Stimulated activated CD8-positive, alpha-beta memory T cell treated with anti-CD3 and anti-CD28 coated beads, Interleukin-2, amount 100 ng/mL, for 48 hours (primary cell): ENCODE data around the gene LAMTOR3.

Experiments
- DNase-seq, 2 donors: peaks; one replicate each; pipeline ENCODE4 v3.0.0-alpha.2; 2020; ENCODE audit warnings: low read depth in 2 of 2

LAMTOR3 gene

DNA sequence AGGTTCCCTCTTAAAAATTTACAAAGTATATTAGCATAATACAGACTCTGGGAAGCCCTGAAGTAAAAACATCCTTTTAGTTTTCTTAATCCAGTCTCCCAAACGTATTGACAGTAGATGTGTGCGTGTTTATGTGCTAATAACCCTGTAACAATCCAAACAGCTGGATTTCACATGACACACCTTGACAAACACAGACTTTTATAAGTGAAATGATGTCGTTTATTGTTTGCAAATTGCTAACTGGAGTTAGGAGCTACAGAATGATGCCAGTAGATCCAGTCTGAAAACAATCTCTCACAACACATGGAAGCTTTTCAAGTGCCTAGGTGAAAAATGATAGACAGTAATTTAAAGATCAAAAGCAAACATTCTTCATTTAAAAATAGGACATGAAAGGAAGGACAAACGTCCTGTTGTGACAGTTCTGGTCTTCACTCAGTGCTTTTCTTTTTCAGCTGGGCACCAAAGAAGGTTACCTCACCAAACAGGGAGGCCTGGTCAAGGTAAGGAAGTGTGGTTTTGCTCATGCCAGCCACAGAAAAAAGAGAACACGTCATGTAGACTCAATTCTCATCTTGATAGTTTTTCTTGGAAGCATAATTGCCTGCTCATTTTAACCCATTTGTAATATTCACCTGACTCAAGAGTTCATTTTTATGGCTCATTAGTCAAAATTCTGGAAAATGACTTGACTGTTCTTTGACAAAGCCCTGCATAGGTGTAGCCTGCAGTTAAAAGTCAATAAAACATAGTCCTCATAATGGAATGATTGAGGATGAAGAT lies 32.9 kb downstream of the LAMTOR3 start:
- no peak for DNase-seq

DNA sequence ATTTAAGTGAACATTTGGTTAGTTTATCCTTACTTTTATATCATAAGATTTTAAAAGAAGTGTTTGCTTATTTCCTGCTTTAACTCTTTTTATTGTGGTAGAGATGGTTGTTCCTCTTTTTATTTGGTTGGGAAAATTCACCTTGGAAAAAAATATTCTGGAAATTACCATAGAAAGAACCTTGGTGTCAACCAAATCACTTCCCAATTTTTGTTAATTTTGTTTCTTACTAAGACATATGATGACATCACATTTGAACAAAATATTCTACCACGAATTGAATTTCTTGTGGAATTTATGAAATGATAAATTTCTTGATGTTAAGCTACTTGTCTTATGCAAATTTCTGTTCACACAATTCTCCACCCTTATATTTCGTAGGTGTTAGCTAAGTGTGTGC lies 33.7 kb downstream of the LAMTOR3 start:
- DNase-seq = no peak

DNA sequence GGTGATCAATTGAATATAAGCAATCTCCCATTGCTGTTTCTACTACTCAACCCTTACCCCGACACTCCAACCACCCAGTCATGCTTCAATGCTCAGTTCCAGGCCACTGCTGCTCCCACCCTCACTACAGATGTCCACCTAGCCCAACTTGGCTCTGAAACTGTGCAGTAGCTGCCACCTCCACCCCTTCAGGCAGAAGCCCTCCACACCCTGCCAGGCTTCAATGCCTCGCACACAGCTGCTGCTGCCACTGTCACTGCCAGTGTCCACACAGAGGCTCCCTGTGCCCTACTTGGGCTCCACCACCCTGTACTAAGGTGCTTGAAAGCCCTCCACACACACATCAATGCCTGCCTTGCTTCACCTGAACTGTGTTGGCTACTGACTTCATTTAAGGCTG lies 34.6 kb downstream of the LAMTOR3 start:
- DNase-seq = no peak

DNA sequence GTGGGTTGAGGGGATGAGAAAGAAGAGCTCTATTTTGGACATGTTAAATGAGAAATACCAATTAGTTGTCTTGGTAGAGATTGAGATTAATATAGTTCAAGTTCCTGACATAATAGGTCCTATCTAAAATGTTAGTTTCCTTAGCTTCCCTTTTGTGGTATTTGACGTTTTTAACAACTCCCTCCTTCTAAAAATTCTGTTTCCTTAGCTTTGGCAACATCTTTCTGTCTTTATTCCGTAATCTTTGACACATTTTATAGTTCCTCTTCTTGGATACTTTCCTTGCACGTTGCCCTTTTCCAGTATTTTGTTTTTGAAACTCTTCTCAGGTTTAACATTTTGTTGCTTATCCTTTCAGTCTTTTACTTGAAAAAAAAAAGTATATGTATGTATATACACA lies 36.9 kb downstream of the LAMTOR3 start:
- no peak for DNase-seq

DNA sequence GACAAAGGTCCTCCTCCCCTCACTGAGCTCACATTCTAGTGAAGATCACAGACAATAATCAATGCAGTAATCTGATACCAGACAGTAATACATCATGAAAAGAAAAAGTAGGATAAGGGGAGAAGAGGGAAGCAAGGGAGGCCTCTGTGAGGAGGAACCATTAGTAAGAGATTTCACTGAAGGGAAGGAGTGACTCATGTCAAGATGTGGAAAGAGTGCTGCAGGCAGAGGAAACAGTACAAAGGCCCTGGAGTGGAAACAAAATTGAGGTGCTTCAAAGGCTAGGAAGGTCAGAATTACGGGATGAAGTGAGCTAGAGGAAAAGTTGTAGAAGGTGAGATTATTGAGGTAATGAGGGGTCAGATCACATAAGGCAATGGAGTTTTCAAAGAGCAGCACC lies 38.1 kb downstream of the LAMTOR3 start:
- DNase-seq = no peak

DNA sequence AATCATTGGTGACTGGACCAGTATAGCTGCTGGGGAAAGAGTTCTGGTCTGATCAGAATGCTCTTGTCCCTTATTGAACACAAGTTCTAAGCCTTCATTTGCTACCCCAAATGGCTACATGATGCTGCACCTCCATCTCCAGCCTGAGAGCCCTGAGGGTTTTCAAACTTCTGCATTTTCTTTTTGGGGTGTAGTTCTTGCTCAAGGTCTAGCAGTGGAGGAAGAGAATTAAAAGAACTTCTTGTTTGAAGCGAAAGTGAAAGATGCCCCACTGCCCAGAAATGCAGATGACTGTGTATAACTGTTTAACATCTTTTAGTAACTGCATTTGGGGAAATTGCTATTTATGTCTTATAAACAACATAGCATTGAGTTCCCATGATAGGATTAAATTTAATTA lies 38.5 kb downstream of the LAMTOR3 start:
- no peak for DNase-seq

DNA sequence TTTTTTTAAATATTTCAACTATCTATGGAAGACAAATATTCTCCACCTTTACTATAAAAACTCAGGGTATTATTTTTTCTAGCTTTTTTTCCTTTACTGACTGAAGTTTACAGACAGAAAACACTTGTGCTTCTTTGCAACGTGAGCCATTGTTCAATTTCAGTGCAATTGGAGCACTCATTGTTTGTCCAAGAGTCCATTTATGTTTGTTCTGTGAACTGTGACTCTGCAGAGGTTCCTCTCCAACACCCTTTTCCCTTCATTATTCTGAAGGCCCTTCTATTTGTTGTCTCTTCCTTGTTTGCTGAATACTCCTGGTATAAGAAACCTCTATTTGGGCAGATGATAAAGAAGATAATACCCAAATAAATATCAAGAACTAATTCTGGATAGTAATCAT lies 40.2 kb downstream of the LAMTOR3 start:
- DNase-seq = no peak

DNA sequence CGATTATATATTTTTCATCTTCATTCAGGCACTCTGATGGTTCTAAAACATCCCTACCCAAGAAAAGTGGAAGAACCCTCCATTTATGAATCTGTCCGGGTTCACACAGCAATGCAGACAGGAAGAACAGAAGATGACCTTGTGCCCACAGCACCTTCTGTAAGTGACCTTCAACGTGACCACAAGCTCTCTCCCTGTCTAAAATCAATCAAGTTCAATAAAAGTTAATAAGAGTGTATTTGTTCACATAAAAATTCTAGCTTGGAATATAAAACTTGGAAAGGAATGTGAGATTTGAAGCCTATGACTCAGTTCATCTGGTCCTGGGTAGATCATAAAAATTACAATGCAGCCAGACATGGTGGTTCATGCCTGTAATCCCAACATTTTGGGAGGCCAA lies 41.0 kb downstream of the LAMTOR3 start:
- DNase-seq = no peak

DNA sequence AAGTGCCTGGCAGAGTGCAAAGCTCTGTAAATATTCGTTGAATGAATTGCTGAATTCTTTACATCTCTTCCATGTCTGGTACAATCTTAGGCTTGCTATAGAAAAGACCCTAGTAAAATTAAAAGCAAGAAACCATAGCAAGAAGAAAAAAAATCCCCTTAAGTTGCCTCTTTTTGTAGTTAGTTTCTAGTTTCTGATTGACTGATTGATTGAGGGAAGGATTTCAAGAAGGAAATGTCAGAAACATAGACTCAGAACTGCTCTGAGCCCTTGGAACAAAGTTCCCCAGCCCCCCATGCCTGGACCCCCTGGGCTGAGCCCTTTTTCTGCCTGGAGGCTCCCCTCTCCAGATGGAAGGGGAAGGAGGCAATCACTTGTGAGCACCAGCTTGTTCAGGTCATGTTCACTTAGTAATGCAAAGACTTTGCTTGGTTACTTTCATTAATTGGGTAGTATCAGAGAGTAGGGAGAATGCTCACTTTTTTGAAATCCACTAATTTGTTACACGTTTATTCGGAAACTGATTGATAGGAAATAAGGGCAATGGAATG lies 42.0 kb downstream of the LAMTOR3 start:
- DNase-seq = no peak

DNA sequence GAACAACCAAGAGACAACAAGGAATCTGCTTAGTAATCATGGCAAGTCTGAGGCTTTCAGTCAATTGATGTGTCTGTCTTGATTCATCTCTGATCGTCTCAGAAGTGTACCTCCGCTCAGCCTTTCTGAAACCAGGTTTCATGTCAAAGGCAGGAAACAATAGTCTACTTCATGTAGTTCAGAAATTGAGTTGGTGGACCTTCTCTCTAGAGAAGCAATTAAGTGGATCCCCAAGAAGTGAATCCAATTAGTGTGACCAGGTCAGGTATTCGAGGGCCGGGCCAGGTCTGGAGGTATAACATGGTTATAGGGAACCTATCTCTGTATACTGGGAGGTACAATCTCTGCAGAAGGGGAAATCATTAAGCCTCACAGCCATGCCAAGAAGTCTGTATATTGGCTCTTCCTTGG lies 45.6 kb downstream of the LAMTOR3 start:
- DNase-seq = no peak

DNA sequence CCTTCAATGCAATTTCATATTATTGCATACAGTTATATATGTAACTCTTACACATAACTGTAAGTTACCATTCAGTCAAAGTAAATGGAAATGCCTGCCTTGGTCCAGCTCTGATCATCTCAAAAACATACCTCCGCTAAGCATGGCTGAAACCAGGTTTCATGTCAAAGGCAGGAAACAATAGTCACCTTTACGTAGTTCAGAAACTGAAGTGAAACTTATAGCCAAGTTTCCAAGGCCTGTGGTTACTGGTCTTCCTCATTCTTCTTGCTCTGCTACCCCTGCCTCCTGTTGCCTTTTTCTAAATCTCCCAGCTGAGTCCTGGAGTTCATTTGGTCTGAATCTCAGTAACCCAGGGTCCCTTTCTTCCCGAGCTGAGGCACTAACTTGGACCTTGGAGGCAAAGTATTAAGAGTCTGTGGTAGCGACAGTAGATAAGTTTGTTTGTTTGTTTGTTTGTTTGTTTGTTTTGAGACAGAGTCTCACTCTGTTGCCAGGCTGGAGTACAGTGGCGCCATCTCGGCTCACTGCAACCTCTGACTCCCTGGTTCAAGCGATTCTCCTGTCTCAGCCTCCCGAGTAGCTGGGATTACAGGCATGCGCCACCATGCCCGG lies 46.8 kb downstream of the LAMTOR3 start:
- no peak for DNase-seq

DNA sequence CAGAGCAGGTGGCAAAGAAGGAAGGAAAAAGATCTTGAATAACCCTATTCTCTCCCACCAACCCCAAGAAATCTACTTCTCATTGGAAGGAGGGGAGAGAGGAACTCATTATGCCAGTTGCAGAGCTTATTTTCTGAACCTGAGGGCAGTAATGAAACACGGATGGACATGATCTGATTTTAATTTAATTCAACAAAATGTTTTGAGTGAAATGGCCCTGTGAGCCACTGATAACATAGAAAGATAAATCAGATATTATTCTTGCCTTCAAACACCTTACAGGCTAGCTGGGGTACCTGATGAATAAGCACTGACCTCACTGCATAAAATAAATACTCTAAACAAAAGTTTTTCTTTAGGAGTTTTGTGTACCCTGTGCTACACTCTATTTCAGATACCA lies 47.3 kb downstream of the LAMTOR3 start:
- DNase-seq = no peak

DNA sequence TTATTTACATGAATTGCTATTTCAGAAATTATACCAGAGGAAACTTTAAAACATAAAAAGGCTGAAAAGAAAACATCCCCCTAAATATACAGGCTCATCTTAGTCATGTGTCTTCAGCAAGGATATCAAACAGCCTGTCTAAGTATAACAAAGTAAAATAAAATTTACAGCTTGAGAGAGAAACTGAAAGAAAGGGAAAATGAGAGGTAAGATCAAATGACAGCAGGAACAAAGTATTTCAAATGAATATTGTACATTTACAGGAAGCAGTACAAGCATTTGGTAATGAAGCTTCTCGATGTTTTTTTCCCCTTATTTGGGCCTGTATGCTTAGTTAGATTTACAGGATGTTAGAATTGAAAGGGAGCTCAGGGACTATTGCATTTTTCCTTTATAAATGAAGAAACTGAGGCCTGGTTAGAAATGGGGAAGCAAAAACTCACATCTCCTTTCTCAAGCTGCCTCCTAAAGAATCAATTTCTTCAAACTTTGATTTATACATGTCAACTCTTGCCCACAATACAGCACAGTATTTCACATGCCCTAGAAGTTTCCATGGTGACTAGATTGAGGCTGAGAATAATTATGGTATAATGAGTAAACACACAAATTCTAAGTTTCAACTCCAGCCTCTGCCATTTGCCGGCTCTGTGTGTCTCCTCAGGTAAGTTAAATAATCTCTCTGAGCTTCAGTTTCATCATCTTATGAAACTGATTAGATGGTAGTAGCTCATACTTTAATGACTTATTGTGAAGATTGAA lies 48.3 kb downstream of the LAMTOR3 start:
- DNase-seq = no peak

DNA sequence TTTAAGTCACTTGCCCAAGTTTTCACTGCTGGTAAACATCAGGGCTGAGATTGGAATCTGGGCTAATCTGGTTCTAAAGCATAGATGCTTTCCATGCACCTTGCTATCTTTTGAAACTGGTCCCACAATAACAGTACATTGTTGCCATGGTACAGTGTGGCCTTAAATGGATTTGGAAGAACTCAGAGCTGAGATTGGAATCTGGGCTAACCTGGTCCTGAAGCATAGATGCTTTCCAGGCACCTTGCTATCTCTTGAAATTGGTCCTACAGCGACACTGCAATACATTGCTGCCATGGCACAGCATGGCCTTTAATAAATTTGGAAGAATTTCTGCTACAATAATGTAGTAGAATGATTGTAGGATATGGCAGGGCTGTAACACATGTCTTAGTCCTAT lies 49.0 kb downstream of the LAMTOR3 start:
- DNase-seq = no peak

DNA sequence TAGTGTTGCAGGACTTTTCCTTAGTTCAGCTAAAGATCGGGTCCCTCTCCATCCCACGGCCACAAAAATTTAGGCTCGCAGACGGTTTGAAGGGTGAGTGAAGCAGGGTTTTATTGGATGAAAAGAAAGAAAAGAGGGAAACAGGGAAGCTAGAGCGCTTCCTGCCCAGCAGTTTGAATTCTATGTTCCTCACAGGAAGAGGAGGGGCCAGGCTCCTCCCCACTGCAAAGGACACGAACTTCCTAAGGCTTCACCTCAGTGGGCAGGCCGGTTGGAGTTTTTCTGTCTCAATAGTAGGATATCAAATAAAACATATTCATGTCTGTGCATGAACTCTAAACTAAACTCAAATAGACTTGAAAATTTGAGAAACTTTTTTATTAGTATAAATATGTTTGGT lies 50.2 kb downstream of the LAMTOR3 start:
- no peak for DNase-seq

DNA sequence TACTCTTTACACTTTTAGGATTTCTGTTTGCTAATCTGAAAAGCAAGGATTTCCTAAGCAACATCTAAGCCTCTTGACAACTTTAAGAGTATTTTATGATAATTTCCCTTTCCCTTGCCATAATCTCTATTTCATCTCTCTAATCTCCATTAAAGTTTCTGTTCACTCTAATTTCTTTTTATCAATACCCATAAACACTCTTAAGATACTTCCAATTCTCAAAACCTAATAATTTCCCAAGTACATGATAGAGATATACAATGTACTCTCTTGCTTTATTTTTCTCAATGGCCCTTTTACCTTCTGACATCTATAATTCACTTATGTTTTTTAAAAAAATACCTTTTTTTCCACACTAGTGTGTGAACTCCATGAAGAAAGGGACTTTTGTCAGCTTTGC lies 50.8 kb downstream of the LAMTOR3 start:
- no peak for DNase-seq

DNA sequence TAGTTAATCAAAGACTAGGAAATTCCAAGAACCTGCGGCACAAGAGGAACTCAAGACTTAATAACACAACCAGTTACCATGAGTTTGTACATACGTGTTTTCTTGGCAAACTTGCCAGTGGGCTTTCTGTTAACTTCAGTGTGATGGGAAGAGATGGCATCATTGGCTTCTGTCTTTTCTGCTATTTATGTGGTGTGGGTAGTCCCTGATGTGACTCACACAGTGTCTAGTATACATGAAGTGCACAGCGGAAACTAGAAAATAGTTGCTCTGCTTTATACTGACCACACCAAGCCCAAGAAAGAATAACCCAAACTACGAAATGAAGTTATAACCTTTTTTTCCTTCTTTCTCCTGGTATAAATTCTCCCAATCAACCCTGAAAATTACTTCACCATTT lies 53.1 kb downstream of the LAMTOR3 start:
- no peak for DNase-seq

DNA sequence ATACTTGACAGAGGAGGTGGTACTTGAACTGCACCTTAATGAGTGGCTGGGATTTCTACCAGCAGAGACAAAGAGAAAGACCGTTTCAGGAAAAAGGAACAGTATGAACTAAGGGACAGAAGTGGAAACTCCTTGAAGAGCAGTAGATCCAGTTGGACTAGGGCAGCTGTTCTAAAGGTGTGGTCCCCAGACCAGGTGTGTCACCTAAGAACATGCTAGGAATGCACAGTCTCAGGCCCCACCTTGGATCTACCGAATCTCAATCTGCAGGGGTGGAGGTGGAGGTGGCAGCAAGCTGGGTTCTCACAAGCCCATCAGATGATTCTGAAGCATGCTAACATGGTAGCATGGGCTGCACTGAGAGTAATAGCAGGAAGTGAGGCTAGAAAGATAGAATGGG lies 55.3 kb downstream of the LAMTOR3 start:
- DNase-seq = no peak

DNA sequence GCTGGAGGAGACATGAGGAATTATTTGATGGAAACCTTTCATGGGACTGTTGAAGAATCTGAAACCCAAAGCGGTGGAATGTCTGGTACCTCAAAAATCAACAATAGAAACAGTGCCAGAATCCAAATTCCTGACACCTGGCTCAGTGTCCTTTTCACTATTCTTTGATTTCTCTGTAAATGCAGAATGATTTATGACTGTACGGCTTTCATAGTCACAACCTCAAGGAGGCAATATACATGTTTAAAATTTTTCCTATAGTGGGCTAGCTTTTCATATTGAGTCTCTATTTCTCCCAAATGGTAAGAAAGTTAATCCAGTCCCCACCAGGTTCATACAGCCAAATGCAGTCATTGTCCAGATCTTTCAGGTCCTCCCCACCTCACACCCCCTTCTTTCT lies 58.3 kb downstream of the LAMTOR3 start:
- DNase-seq = no peak

DNA sequence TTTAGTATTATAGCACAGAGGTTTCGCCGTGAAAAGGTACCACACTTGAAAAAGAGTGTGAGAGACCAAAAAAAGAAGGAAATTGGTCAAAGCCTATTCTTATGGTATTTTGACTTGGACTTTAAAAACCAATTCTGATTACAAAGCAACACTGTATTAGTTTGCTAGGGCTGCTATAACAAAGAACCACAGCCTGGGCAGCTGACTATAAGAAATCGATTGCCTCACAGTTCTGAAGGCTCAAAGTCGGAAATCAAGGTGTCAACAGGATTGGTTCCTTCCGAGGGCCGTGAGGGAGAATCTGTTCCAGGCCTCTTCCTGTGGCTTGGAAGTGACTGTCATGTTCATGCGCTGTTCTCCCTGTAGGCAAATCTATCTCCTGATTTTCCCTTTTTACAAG lies 59.7 kb downstream of the LAMTOR3 start:
- no peak for DNase-seq

DNA sequence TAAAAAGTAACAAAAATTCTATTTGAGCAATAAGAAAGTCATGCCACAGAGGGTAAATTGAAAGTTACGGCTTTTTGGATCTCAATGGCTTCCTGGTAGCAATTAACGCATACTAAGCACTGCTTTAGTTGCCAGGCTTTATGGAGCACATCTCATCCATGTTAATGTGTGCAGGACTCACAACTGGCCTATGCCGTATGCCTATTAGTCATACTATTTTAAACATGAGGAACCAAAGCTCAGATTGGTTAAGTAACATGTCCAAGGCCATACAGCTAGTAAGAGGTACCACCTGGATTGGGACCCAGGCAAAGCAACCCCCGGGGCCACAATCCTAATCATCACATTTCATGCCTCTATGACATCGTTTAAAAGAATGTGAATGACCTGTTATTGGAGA lies 60.5 kb downstream of the LAMTOR3 start:
- DNase-seq = no peak

DNA sequence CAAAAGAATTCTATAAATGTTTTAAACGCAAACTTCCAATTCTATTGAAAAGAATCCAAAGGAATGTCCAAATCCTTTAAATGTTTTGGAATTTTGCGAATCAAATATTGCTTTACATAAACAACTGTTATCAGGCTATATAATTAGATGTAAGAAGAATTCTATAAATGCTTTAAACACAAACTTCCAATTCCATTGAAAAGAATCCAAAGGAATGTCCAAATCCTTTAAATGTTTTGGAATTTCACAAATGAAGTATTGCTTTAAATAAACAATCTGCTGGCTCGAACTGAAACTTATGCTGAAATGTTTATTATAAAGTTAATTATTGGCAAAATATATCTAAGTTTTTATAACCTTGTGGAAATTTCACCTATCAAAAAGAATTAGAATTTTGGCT lies 61.5 kb downstream of the LAMTOR3 start:
- no peak for DNase-seq

DNA sequence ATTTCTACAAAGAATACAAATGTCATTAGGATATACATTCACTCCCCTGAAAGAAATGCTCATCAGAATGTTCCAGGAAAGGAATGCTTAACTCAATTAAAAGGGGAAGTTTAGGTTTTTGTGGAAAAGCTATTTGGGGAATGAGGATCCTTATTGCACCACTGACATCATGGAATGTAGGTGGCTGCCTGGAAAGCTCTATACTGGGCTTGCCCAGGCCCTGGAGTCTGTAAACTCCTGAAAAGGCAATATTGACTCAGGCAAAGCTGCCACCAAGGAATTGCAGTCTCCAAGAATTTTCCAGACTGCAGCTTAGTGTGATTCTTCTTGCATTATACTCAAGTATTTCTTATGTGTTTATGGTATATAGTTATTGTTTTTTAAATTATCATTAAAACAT lies 61.9 kb downstream of the LAMTOR3 start:
- DNase-seq = no peak
